ENCODE data around the gene RNF32. TPM values are rescaled to one million over a fixed set of nuclear protein-coding genes. Genes with fewer than 3 reads are reported as not detected.
"Not testable (repeated sequence)": the region's sequence is repeated elsewhere in the genome, so short reads cannot be mapped to it uniquely, and the experiment has no call there.

The RNF32 gene
- polyA plus RNA-seq, 1 donor (not counting 4 experiments of a cell fraction or from before 2014, with no cell fraction given): 0.34 TPM

- no peaks in the 10 kb centered on the region for H3K27me3 ChIP-seq (ENCODE audit: control insufficient read depth, extremely low read depth, insufficient read depth, low read length)
- DNase-seq (ENCODE audit: low read depth, low spot score) (no peak), FAIRE-seq (no peak)
- H2AFZ ChIP-seq (ENCODE audit: control insufficient read depth, low read length): no peak overlapping the region
- H3K4me3 ChIP-seq (ENCODE audit: control insufficient read depth in 2 of 3, extremely low read depth in 1 of 3, insufficient read depth in 2 of 3, low read depth in 1 of 3, low read length in 3 of 3): no peak overlapping the region
- H3K4me2 ChIP-seq (ENCODE audit: control insufficient read depth, extremely low read depth, insufficient read depth, low read depth, low read length): no peak overlapping the region
- no peaks in the 10 kb centered on the region for H4K20me1 ChIP-seq (ENCODE audit: control insufficient read depth, extremely low read depth, insufficient read depth, low read length)
- no peaks in the 10 kb centered on the region for H3K4me1 ChIP-seq (ENCODE audit: control insufficient read depth, extremely low read depth, insufficient read depth, low read length)
- dilution Hi-C loops (cut with MboI; ENCODE audit: extremely low pct_ligation_motif_present, low sequenced_read_pairs): no loop called here
- no peak for TF ChIP-seq EZH2 (IDR thresholded peaks at IDR 0.05; ENCODE audit: low read length)
- H3K9me1 ChIP-seq (ENCODE audit: control insufficient read depth, extremely low read depth, insufficient read depth, low read length): no peaks in the 10 kb centered on the region
- H3K27ac ChIP-seq (ENCODE audit: control insufficient read depth, insufficient read depth, low read length): no peak overlapping the region
- H3K79me2 ChIP-seq (ENCODE audit: control insufficient read depth, insufficient read depth, low read length): no peaks in the 10 kb centered on the region
- no peaks in the 10 kb centered on the region for H3K36me3 ChIP-seq (ENCODE audit: control insufficient read depth in 2 of 2, extremely low read depth in 1 of 2, insufficient read depth in 2 of 2, low read length in 2 of 2)
- H3K9me3 ChIP-seq (ENCODE audit: control insufficient read depth, low read depth, low read length): no peaks in the 10 kb centered on the region
- no peak overlapping the region for H3K9ac ChIP-seq (ENCODE audit: control insufficient read depth, extremely low read depth, insufficient read depth, low read length)
Observed at GRCh38 chr7:156635529-156636385, 4.8 kb upstream of the RNF32 start.

- H3K4me3 ChIP-seq (ENCODE audit: control insufficient read depth in 2 of 3, extremely low read depth in 1 of 3, insufficient read depth in 2 of 3, low read depth in 1 of 3, low read length in 3 of 3); H3K79me2 ChIP-seq (ENCODE audit: control insufficient read depth, insufficient read depth, low read length); H4K20me1 ChIP-seq (ENCODE audit: control insufficient read depth, extremely low read depth, insufficient read depth, low read length); FAIRE-seq; H3K27me3 ChIP-seq (ENCODE audit: control insufficient read depth, extremely low read depth, insufficient read depth, low read length); H3K4me1 ChIP-seq (ENCODE audit: control insufficient read depth, extremely low read depth, insufficient read depth, low read length); H2AFZ ChIP-seq (ENCODE audit: control insufficient read depth, low read length); H3K27ac ChIP-seq (ENCODE audit: control insufficient read depth, insufficient read depth, low read length); dilution Hi-C loops (cut with MboI; ENCODE audit: extremely low pct_ligation_motif_present, low sequenced_read_pairs); DNase-seq (ENCODE audit: low read depth, low spot score); H3K9me1 ChIP-seq (ENCODE audit: control insufficient read depth, extremely low read depth, insufficient read depth, low read length); H3K9ac ChIP-seq (ENCODE audit: control insufficient read depth, extremely low read depth, insufficient read depth, low read length); H3K36me3 ChIP-seq (ENCODE audit: control insufficient read depth in 2 of 2, extremely low read depth in 1 of 2, insufficient read depth in 2 of 2, low read length in 2 of 2); H3K9me3 ChIP-seq (ENCODE audit: control insufficient read depth, low read depth, low read length); H3K4me2 ChIP-seq (ENCODE audit: control insufficient read depth, extremely low read depth, insufficient read depth, low read depth, low read length): not testable (repeated sequence)
Observed at GRCh38 chr7:156637093-156637492, 3.5 kb upstream of the RNF32 start.

GRCh38 chr7:156638443-156639077 is 2.0 kb upstream of the RNF32 start:
- no peak overlapping the region for H3K4me2 ChIP-seq (ENCODE audit: control insufficient read depth, extremely low read depth, insufficient read depth, low read depth, low read length)
- TF ChIP-seq EZH2 (IDR thresholded peaks at IDR 0.05; ENCODE audit: low read length) (no peak), CTCF (optimal IDR thresholded peaks at IDR 0.05 in 1 of 3, IDR thresholded peaks at IDR 0.05 in 1 of 3, conservative IDR thresholded peaks at IDR 0.05 in 1 of 3; ENCODE audit: extremely low read depth in 1 of 3, insufficient read depth in 2 of 3, low read length in 3 of 3) (no peak)
- FAIRE-seq: no peak
- H3K9ac ChIP-seq (ENCODE audit: control insufficient read depth, extremely low read depth, insufficient read depth, low read length): no peak overlapping the region
- no peak overlapping the region for H2AFZ ChIP-seq (ENCODE audit: control insufficient read depth, low read length)
- no peaks in the 10 kb centered on the region for H3K9me1 ChIP-seq (ENCODE audit: control insufficient read depth, extremely low read depth, insufficient read depth, low read length)
- no peaks in the 10 kb centered on the region for H3K79me2 ChIP-seq (ENCODE audit: control insufficient read depth, insufficient read depth, low read length)
- no peak overlapping the region for H3K4me3 ChIP-seq (ENCODE audit: control insufficient read depth in 2 of 3, extremely low read depth in 1 of 3, insufficient read depth in 2 of 3, low read depth in 1 of 3, low read length in 3 of 3)
- H3K27me3 ChIP-seq (ENCODE audit: control insufficient read depth, extremely low read depth, insufficient read depth, low read length): no peaks in the 10 kb centered on the region
- H4K20me1 ChIP-seq (ENCODE audit: control insufficient read depth, extremely low read depth, insufficient read depth, low read length): no peaks in the 10 kb centered on the region
- dilution Hi-C loops (cut with MboI; ENCODE audit: extremely low pct_ligation_motif_present, low sequenced_read_pairs): no loop called here
- peaks cover 3% of the 10 kb centered on the region for H3K4me1 ChIP-seq (ENCODE audit: control insufficient read depth, extremely low read depth, insufficient read depth, low read length)
- no peaks in the 10 kb centered on the region for H3K9me3 ChIP-seq (ENCODE audit: control insufficient read depth, low read depth, low read length)
- no peak overlapping the region for H3K27ac ChIP-seq (ENCODE audit: control insufficient read depth, insufficient read depth, low read length)
- H3K36me3 ChIP-seq (ENCODE audit: control insufficient read depth in 2 of 2, extremely low read depth in 1 of 2, insufficient read depth in 2 of 2, low read length in 2 of 2): no peaks in the 10 kb centered on the region
- no peak for DNase-seq (ENCODE audit: low read depth, low spot score)
